ENCODE data around the gene GAPDHS.

Gene GAPDHS

DNA sequence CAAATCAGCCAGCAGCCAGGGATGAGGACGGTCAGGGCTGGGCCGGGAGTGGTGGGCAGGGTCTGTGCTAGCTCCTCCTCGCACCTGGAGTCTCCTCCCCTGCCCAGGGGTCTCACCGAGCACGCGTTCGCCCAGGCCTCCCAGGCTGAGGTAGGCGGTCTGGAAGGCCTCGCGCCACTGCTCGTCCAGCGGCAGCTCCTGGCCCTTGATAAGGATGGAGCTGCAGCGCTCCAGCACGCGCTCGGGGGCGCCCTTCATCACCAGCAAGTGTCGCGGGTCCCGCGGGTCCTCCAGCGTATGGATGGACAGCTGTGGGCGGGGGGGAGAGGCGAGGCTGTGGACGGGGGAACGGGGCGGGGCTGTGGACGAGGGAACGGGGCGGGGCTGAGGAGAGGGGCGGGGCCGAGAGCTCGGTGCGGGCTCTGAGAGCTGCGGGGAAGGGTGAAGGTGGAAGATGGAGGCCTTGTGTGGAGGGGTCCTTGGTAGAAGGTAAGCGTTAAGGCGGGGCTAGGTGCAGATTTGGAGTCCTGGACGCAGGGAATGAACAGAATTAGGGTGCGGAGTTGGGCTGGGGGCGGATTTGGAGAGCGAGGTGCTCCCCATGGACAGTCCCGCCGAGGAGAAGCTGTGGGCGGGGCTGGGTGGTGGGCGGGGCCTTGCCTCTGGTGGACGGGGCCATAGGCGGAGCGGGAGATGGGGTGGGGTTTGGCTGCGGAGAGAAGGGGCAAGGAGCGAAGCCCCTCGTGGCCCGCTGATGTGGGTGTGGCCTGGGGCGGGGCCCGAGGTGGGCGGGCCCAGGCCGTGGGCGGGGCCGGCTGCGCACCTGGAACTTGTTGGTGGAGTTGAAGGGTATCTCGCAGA is 24.5 kb downstream of the GAPDHS start:
- DNase-seq (ENCODE audit: low spot score), result peak; percentile 96

DNA sequence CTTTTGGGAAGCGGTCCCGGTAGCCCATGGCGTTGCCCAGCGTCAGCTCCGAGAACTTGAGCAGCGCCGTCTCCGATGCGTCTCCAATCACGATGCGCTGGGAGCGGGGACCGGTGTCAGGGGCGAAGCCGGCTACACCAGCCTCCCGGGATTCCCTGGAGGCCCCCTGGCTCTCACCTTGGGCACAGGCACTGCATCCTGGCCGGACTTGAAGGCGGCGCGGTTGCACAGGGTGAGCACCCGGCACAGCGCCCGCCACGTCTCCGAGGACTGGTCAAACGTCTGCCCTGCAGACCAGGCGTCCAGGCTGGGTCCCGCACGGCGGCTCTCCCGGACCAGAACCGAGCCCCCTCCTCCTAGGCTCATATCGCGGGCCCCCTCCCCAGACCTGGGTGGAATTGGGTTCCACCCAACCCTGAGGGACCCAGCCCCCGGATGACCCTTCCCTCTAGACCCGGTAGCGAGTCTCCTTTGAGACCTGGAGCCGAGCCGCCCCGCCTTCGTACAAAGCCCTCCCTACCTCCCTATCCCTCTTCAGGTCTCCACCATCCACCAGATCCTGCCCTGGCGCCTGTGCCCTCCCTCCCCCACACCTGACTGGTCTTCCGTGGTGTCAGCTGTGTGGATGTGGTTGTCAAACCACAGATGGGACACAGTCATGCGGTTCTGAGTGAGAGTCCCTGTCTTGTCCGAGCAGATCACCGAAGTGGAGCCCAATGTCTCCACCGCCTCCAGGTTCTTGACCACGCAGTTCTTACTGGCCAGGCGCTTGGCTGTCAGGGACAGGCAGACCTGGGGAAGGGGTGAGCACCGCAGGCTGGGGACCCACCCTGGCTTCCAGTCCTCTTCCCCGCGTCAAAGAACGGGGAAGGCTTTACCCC is 25.4 kb downstream of the GAPDHS start:
- DNase-seq (ENCODE audit: low spot score), result peak; percentile 43

DNA sequence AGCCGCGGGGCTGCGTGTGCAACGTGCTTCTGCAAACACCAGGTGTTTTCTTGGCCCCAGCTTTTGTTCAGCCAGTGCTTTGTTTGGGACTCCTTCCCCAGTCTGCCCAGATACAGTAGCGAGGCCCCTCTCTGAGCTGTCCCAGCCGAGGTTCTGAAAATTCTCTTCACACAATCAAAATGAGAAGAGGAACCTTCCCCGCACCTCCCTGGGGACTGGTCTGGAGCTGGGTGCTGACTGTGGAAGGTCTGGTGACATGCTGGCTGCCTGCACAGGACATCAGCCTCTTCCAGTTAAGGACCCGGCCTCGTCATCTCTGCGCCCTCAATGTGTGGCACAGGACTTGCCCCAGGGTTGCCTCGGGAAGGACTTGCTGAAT is 26.0 kb downstream of the GAPDHS start:
- DNase-seq (ENCODE audit: low spot score), result no peak

DNA sequence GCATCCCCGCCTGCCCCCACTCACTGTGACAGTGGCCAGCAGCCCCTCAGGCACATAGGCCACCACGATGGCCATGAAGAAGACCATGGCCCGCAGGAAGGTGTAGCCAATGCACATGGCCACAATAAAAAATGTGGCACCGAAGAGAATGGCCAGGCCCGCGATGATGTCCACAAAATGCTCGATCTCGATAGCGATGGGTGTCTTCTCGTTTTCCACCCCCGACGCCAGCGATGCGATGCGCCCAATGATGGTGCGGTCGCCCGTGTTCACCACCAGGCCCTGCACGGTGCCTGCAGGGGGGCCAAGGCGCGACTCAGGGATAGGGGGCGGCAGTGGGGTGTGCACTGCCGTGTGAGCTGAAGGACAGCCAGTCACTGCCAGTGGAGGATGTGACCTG is 26.5 kb downstream of the GAPDHS start:
- DNase-seq (ENCODE audit: low spot score), result peak; percentile 37

DNA sequence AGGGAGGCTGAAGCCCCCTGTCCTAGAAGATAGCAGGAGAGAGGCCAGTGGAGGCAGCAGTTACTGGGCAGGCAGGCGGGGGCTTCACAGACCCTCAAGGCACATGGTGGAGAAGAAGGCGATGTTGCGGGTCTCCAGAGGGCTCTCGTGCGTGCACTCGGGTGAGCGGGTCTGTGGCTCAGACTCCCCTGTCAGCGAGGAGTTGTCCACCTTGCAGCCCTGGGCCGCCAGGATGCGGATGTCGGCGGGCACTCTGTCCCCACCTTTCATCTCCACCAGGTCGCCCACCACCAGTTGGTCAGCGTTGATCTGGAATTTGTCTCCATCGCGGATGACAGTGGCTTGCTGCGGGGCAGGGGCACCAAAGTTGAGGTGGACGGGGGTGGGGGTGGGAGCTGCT is 27.0 kb downstream of the GAPDHS start:
- DNase-seq (ENCODE audit: low spot score), result no peak

DNA sequence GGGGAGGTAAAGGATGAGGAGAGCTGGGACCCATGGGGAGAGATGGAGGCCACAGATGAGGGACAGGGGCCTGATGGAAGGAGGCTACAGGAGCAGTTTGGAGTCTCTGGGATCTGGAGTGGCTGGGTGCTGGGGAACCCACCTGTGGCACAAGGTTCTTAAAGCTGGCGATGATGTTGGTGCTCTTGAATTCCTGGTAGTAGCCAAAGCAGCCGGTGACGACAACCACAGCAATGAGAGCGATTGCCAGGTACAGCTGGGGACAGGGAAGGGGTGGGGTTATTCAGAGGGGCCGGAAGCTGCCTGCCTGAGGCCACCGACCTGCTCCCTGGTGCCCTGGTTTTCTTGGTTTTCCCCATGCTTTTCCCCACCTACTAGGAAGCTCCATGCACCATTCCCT is 27.4 kb downstream of the GAPDHS start:
- no peak for DNase-seq (ENCODE audit: low spot score)

DNA sequence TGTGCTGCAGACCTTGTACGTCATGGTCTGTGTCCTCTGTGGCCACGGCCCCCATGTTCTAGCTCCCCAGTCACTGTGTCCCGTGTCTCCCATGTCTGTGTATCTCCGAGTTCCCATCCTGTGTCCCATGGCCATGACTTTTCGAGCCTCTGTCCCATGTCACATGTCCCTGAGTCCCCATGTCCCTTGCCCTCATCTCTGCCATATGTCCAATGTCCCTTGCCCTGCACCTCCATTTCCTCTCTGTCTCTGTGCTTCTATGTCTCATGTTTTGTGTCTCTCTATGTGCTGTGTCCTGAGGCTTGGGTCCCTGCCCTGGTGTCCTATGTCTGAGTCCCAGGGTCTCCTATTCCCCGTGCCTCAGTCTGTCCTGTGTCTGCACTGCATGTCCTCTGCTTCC is 28.2 kb downstream of the GAPDHS start:
- DNase-seq (ENCODE audit: low spot score), result no peak

DNA sequence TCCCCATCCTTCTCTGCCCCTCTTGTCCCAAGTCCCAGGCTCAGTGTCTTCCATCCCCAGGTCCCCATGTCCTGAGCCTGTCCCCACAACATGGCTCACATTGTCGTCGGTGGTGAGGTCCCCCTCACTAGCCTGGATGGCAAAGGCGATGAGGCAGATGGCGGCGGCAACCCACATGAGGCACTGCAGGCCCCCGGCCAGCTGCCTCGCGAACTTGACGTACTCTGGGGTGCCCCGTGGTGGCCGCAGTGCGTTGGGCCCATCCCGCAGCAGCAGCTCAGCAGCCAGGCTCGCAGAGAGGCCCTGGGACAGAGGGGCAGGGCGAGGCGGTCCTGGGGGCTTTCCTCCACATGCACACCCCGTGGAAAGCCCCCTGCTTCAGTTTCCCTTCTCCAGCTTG is 29.1 kb downstream of the GAPDHS start:
- DNase-seq (ENCODE audit: low spot score), result no peak

DNA sequence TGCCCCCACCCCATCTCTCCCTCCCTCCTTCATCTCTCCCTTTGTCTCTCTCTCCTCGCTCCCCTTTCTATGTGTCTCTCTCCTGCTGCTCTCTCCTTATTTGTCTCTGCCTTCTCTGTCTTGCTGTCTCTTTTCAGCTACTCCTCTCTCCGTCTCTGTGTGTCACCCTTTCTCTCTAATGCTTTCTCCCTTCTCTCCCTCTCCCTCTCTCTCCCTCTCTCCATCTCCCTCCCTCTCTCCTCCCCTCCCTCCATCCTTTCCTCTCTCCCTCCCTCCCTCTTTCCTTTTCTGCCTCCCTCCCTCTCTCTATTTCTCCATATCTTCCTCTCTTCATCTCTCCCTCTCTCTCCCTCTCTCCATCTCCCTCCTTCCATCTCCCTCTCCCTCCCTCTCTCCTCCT is 29.5 kb downstream of the GAPDHS start:
- no peak for DNase-seq (ENCODE audit: low spot score)

DNA sequence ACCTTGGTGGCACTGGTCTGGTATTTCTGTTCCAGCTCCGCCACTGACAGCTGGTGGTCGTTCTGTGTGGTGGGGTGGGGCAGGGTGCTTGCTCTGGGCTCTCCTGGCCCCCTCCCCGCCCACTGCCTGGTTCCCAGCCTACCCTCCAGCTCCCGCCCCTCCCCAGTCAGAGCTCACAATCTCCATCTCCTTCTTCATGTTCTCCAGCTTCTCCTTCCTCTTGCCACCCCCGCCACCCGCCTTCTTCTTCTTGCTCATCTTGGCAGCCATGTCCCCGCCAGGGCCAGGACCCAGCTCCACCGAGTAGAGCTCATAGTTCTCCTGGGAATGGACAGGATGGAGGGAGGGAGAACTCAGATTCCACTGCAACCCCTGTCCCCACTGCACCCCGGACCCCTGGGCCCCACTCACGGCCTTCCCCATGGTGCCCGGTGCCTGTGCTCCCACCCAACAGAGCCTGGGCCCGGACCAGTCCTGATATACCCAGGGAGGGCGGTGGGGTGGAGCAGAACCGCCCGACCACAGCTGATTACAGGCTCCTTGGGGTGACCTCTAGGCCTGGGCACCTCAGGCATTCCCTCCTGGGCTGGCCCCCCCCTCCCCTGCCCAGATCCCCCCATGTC is 30.1 kb downstream of the GAPDHS start, which contains the start of gene ATP4A:
TSS of gene ATP4A (minus strand) at position 452 of the 623 bp plus-strand sequence. CDS start at position 423, 29 bp downstream.
- DNase-seq (ENCODE audit: low spot score), result no peak

DNA sequence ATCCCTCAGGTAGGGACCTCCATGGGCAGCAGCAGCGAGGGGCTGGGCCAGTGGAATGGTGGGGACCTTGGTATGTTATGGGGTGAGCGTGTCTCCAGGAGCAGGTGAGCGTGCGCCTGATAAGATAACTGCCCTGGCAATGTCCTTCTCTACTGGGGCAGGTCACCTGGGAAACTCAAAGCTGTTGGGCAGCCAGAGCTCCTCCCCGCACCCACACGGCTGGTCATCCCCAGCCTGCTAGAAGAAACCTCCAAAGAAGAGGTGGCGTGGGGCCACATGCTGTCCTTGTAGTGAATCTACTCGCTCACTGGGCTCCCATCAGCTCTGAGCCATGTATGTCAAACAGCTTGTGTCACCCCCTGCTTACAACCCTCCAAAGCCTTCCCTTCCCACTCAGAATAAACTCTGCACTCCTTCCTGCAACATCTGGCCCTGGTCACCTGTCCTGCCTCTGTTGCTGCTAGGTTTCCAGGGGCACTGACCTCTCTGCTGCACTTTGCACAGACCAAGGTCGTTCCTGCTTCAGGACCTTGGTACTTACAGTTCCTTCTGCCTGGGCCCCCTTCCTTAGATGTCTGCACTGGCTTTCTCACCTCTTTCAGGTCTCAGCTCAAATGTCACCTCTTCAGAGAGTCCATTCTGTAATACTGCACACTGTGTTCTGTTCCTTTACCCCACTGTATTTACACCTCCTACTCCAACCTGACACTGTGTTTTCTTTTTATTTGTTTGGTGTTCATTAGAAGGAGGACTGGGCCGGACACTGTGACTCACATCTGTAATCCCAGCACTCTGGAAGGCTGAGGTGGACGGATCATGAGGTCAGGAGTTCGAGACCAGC is 32.0 kb downstream of the GAPDHS start:
- no peak for DNase-seq (ENCODE audit: low spot score)

DNA sequence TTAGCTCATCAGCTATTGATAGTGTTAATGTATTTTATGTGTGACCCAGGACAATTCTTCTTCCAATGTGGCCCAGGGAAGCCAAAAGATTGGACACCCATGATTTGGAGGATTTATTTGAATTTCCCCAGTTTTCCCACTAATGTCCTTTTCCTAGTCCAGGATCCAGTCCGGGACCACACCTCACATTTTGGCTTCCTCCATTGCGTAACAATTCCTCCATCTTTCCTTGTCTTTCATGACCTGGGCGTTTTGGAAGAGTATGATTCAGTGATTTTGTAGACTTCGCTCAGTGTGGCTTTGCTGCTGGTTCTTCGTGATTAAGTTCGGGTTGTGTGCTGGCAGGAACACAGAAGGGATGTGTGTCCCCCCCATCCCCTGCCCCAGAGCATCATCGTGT is 33.5 kb downstream of the GAPDHS start:
- DNase-seq (ENCODE audit: low spot score), result no peak

DNA sequence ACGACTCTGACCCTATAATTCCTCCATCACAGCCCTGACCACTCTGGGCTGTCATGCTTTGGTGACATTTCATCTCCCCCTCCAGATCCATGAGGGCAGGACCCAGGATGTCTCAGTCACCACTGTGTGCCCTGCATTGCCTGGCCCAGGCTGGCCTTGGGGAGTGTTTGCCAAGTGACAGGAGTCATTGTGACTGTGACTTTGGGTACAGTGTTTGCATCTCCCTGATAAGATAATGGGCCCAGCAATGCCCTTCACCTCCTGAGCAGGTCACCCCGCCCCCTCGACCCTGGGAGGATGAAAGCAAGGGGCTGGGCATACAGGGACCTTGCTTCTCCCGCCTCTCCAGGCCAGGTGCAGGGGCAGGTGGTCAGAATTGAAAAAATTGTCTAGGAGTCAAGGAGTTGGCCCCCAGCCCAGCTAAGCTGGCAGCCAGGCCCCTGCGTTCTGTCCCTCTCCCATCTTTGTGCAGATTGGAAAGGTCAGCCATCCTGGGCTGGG is 36.1 kb downstream of the GAPDHS start:
- no peak for DNase-seq (ENCODE audit: low spot score)

DNA sequence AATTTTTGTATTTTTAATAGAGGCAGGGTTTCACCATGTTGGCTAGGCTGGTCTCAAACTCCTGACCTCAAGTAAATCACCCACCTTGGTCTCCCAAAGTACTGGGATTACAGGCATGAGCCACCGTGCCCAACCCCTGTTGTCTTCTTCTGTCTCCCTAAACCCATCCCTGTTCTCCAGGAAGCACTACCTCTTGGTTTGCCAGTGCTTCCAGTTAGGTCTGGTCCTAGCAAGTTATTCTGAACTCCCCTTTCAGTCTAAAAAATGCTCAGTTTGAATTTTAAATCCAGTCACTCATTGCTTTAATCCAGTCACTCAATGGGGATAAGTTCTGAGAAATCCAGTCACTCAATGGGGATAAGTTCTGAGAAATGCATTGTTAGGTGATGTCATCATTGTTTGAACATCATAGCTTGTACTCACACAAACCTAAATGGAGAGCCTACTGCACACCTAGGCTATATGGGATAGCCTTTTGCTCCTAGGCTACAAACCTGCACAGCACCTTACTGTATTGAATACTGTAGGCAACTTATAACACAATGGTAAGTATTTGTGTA is 38.2 kb downstream of the GAPDHS start:
- no peak for DNase-seq (ENCODE audit: low spot score)

DNA sequence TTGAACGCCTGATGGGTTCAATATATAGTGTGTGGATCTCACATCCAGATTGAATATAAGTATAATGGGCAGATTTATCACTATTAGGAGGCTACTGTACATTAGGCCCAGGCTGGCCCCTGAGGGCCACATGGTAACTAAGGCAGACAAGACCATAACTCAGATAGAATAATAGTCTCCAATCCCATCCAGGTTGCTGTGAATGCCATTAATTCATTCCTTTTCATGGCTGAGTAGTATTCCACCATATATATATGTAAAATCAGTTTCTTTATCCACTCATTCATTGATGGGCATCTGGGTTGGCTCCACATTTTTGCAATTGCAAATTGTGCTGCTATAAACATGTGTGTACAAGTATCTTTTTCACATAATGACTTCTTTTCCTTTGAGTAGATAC is 44.7 kb downstream of the GAPDHS start:
- DNase-seq (ENCODE audit: low spot score), result no peak

DNA sequence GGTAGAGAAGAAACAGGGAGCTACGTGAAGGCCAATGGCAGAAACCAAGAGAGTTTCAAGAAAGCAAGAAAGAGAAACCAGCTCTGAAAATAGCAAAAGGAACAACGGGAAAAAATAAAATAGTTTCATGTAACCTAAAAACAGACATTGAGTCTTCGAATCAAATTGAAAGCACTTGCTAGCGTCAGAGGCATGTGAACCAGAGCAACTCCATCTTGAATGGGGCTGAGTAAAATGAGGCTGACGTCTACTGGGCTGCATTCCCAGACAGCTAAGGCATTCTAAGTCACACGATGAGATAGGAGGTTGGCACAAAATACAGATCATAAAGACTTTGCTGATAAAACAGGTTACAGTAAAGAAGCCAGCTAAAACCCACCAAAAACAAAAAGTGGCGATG is 45.5 kb downstream of the GAPDHS start:
- DNase-seq (ENCODE audit: low spot score), result no peak

DNA sequence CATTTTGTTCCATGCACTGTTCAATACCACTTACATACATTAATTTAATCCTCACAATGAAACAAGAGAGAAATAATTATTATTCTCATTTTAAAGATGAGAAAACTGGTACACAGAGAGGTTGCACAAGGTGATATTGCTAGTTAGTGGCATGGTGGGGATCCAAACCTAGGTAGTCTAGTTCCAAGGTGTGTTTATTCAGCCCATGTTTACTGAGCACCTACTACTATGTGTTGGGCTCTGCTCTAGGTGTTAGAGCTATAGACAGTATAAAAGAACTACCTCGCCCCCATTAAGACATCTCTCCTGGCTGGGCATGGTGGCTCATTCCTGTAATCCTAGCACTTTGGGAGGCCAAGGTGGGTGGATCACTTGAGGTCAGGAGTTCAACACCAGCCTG is 49.5 kb downstream of the GAPDHS start:
- DNase-seq (ENCODE audit: low spot score), result no peak

DNA sequence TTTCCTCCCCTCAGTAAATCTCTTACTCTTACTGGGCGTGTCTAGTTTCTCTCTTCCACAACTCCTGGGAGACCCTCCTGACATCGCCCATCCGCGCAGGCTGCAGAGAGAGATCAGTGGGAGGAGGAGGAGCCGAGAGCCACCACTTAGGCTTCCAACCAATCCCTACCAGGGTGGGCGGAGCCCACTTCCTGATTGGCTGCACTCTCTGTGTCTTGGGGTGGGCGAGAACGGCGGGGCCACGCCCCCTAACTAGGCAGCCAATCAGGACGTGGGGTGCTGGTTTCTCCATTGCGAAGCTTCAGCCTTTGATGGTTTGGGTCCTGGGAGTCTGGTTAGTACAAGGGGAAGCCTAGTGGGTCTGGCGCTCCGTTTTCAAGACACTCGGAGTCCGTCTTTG is 52.6 kb downstream of the GAPDHS start, which contains the start of gene PMIS2:
TSS of gene PMIS2 (plus strand) at position 326 of the 400 bp plus-strand sequence. CDS start 87 bp downstream, outside the sequence.
- no peak for DNase-seq (ENCODE audit: low spot score)

DNA sequence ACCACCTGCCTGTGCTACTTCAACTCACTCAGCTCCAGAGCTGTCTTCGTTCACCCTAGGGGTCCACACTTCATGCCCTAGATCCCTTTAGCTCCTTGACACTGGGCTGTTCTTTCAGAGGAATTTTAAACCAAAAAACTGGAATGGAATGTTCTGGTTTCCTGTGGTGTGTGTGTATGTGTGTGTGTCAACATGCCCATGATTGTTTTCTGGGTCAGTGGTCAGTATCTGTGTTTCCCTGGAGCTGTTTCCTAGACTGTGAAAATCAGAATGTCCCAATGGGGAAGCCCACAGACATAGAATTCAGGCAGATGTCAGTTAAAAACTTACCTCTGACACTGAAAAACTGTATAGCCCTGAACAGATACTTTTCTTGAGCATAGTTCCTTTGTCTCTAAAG is 54.1 kb downstream of the GAPDHS start:
- DNase-seq (ENCODE audit: low spot score), result no peak

DNA sequence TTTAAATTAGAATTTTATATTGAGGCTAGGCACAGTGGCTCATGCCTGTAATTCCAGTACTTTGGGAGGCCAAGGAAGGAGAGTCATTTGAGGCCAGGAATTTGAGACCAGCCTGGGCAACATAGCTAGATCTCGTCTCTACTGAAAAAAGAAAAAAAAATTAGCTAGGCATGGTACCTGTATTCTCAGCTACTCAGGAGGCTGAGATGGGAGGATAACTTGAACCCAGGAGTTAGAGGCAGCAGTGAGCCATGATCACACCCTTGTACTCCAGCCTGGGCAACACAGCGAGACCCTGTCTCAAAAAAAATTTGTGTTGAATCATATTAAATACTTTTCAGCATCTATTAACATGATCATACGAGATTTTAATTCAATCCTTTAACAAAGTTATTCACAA is 57.6 kb downstream of the GAPDHS start:
- no peak for DNase-seq (ENCODE audit: low spot score)

DNA sequence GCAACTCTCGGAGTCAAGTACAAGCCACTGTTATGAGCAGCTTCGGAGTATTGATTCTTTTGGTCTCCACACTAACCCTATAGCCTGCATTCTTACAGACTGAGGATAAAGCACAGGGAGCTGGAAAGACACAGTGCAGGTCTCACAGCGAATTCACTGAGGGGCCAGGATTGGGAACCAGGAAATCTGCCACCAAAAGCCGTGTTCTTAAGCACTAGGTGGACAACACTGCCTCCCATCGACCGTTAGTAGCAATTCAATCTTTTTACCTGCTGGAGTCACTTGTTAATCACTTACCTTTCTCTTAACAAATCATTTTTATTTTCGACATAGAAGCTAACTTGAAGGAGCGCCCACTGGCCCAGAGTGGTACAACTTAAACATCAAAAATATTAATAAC is 59.0 kb downstream of the GAPDHS start:
- DNase-seq (ENCODE audit: low spot score), result no peak

All from ecto neural progenitor cell (in vitro differentiated cells).